ENCODE data around the gene CAPN9.

DNA sequence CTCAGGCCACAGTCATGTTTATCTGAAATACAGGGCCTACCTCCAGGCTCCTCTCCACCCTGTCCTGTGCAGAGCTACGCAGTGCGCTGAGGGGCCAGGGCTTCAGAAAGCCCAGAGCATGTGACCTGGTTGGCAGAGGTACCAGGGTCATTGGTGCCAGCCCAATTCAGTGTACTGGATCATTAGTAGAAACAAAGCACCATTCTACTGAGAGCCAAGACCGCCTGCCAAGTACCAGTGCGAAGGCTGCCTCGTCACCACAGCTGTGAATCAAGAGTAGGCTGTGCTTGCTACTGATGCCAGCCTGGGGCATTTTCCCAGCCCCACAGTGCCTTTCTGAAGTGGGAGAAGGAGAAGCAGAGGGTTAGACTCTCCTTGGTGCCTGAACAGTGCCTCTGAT lies 59.8 kb downstream of the CAPN9 start:
- TF ChIP-seq, protein P1, sequence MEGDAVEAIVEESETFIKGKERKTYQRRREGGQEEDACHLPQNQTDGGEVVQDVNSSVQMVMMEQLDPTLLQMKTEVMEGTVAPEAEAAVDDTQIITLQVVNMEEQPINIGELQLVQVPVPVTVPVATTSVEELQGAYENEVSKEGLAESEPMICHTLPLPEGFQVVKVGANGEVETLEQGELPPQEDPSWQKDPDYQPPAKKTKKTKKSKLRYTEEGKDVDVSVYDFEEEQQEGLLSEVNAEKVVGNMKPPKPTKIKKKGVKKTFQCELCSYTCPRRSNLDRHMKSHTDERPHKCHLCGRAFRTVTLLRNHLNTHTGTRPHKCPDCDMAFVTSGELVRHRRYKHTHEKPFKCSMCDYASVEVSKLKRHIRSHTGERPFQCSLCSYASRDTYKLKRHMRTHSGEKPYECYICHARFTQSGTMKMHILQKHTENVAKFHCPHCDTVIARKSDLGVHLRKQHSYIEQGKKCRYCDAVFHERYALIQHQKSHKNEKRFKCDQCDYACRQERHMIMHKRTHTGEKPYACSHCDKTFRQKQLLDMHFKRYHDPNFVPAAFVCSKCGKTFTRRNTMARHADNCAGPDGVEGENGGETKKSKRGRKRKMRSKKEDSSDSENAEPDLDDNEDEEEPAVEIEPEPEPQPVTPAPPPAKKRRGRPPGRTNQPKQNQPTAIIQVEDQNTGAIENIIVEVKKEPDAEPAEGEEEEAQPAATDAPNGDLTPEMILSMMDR (IDR thresholded peaks at IDR 0.05): no peak
- no peak for TF ChIP-seq ZFX (IDR thresholded peaks at IDR 0.05; ENCODE audit: borderline replicate concordance)

Measured in 22Rv1 (cell line).